IPS-20b (cell line): Measurements from ENCODE around the gene GPR162.

ENCODE experiments used
- H3K27ac ChIP-seq: one replicate; pipeline ENCODE4 v1.5.1; 2013; ENCODE audit warnings: low read length
- H3K27me3 ChIP-seq: 2 replicates; pipeline ENCODE4 v1.6.1; 2013; ENCODE audit warnings: mild to moderate bottlenecking, low read length, inconsistent platforms; ENCODE audit not compliant: insufficient read depth
- H3K36me3 ChIP-seq: 2 replicates; pipeline ENCODE4 v1.6.1; 2013; ENCODE audit warnings: low read depth, mild to moderate bottlenecking, inconsistent platforms, low read length, moderate library complexity; ENCODE audit not compliant: insufficient read depth
- H3K4me1 ChIP-seq: 2 replicates; pipeline ENCODE4 v1.6.1; 2013; ENCODE audit warnings: mild to moderate bottlenecking, control low read depth, inconsistent platforms, low read length, moderate library complexity; ENCODE audit not compliant: insufficient read depth
- H3K4me3 ChIP-seq: 2 replicates; pipeline ENCODE4 v1.5.1; 2013; ENCODE audit warnings: mild to moderate bottlenecking, low read length, inconsistent platforms
- H3K9ac ChIP-seq: 2 replicates; pipeline ENCODE4 v1.6.1; 2013; ENCODE audit warnings: low read depth, mild to moderate bottlenecking, inconsistent platforms, low read length, moderate library complexity
- H3K9me3 ChIP-seq: 2 replicates; pipeline ENCODE4 v1.6.1; 2013; ENCODE audit warnings: mild to moderate bottlenecking, low read depth, low read length, inconsistent platforms; ENCODE audit not compliant: insufficient read depth

GPR162 gene

GRCh38 chr12:6821591-6822425 is at the start of gene GPR162:
Gene GPR162 (plus strand): TSS chr12:6821821. CDS start chr12:6823899, 2,078 bp downstream.
- peaks cover 30% of the 10 kb centered on the region for H3K4me1 ChIP-seq
- peak within 1 kb of the TSS; percentile 53 for H3K27ac ChIP-seq

GRCh38 chr12:6772331-6772695 is 49.3 kb upstream of the GPR162 start, which contains the start of gene LAG3:
Gene LAG3 (plus strand): TSS chr12:6772520. CDS start chr12:6772853, 333 bp downstream.
- no peak within 1 kb of the TSS for H3K9ac ChIP-seq
- peak within 1 kb of the TSS; percentile 61 for H3K4me3 ChIP-seq
- no peak within 1 kb of the TSS for H3K27ac ChIP-seq
- peaks cover 50% of the 10 kb centered on the region for H3K27me3 ChIP-seq
- no peaks in the 10 kb centered on the region for H3K9me3 ChIP-seq
- peaks cover 26% of the 10 kb centered on the region for H3K36me3 ChIP-seq
- peaks cover 19% of the 10 kb centered on the region; the same call in 1 of the 2 replicates for H3K4me1 ChIP-seq

More at GRCh38 chr12:6821591-6822425, at the start of gene GPR162:
- Histone ChIP-seq H3K9ac (peak within 1 kb of the TSS; percentile 73), H3K9me3 (no peaks in the 10 kb centered on the region), H3K27me3 (peaks cover 47% of the 10 kb centered on the region), H3K4me3 (peak within 1 kb of the TSS; percentile 79), H3K36me3 (no peaks in the 10 kb centered on the region)

GRCh38 chr12:6772726-6773589 is 48.7 kb upstream of the GPR162 start:
- peaks cover 57% of the 10 kb centered on the region for H3K27me3 ChIP-seq
- H3K4me3 ChIP-seq: peak overlapping the region; percentile 61
- H3K9me3 ChIP-seq: no peaks in the 10 kb centered on the region
- peaks cover 23% of the 10 kb centered on the region; the same call in 1 of the 2 replicates for H3K4me1 ChIP-seq
- no peak overlapping the region for H3K27ac ChIP-seq
- peaks cover 26% of the 10 kb centered on the region for H3K36me3 ChIP-seq
- no peak overlapping the region for H3K9ac ChIP-seq

- H3K4me1 ChIP-seq: peaks cover 17% of the 10 kb centered on the region; the same call in 1 of the 2 replicates
- peak overlapping the region; percentile 51; the same call in 1 of the 2 replicates for H3K9ac ChIP-seq
- peak overlapping the region; percentile 61 for H3K4me3 ChIP-seq
- H3K9me3 ChIP-seq: no peaks in the 10 kb centered on the region
- peaks cover 64% of the 10 kb centered on the region for H3K27me3 ChIP-seq
- no peak overlapping the region for H3K27ac ChIP-seq
- H3K36me3 ChIP-seq: peaks cover 26% of the 10 kb centered on the region
Observed at GRCh38 chr12:6773590-6774351, 47.9 kb upstream of the GPR162 start.

- Histone ChIP-seq H3K9me3 (no peaks in the 10 kb centered on the region), H3K27ac (no peak overlapping the region), H3K9ac (no peak overlapping the region), H3K4me3 (no peak overlapping the region), H3K36me3 (peaks cover 22% of the 10 kb centered on the region), H3K4me1 (peaks cover 9% of the 10 kb centered on the region; the same call in 1 of the 2 replicates), H3K27me3 (peaks cover 64% of the 10 kb centered on the region)
Observed at GRCh38 chr12:6774499-6775062, 47.0 kb upstream of the GPR162 start.

- Histone ChIP-seq H3K4me1 (peaks cover 7% of the 10 kb centered on the region; the same call in 1 of the 2 replicates), H3K4me3 (no peak overlapping the region), H3K36me3 (peaks cover 13% of the 10 kb centered on the region), H3K27me3 (peaks cover 64% of the 10 kb centered on the region), H3K9me3 (no peaks in the 10 kb centered on the region), H3K27ac (no peak overlapping the region), H3K9ac (no peak overlapping the region)
Observed at GRCh38 chr12:6775185-6776174, 46.1 kb upstream of the GPR162 start.

- peak overlapping the region; percentile 76; the same call in 1 of the 2 replicates for H3K4me3 ChIP-seq
- peaks cover 4% of the 10 kb centered on the region; the same call in 1 of the 2 replicates for H3K4me1 ChIP-seq
- peaks cover 51% of the 10 kb centered on the region for H3K27me3 ChIP-seq
- H3K9ac ChIP-seq: no peak overlapping the region
- no peaks in the 10 kb centered on the region for H3K36me3 ChIP-seq
- no peaks in the 10 kb centered on the region for H3K9me3 ChIP-seq
- no peak overlapping the region for H3K27ac ChIP-seq
Observed at GRCh38 chr12:6777386-6777785, 44.2 kb upstream of the GPR162 start.

GRCh38 chr12:6778217-6778573 is 43.4 kb upstream of the GPR162 start:
- Histone ChIP-seq H3K27me3 (peaks cover 43% of the 10 kb centered on the region), H3K27ac (no peak overlapping the region), H3K36me3 (no peaks in the 10 kb centered on the region), H3K9ac (peak overlapping the region; percentile 76; the same call in 1 of the 2 replicates), H3K9me3 (no peaks in the 10 kb centered on the region), H3K4me3 (peak overlapping the region; percentile 76), H3K4me1 (peaks cover 4% of the 10 kb centered on the region; the same call in 1 of the 2 replicates)

- Histone ChIP-seq H3K9ac (peak overlapping the region; percentile 76; the same call in 1 of the 2 replicates), H3K27ac (no peak overlapping the region), H3K36me3 (no peaks in the 10 kb centered on the region), H3K4me3 (peak overlapping the region; percentile 76), H3K9me3 (no peaks in the 10 kb centered on the region), H3K27me3 (peaks cover 36% of the 10 kb centered on the region), H3K4me1 (peaks cover 4% of the 10 kb centered on the region; the same call in 1 of the 2 replicates)
Observed at GRCh38 chr12:6778574-6779550, 42.8 kb upstream of the GPR162 start.
